Endothelial cell (in vitro differentiated cells): ENCODE results near the gene MYO3B. TPM values are rescaled to one million over a fixed set of nuclear protein-coding genes. Genes with fewer than 3 reads are reported as not detected.

Source experiments
- DNase-seq: peaks from one replicate; pipeline ENCODE4 v3.0.0; 2021; ENCODE audit warnings: low spot score
- H3K27ac Mint-ChIP-seq: one replicate; pipeline ENCODE4 v1.8.0; 2021; ENCODE audit warnings: mixed read lengths, inconsistent platforms; ENCODE audit not compliant: unreplicated experiment
- H3K27me3 Mint-ChIP-seq: one replicate; pipeline ENCODE4 v1.8.0; 2021; ENCODE audit warnings: mild to moderate bottlenecking, moderate library complexity, mixed read lengths, inconsistent platforms; ENCODE audit not compliant: unreplicated experiment
- H3K36me3 Mint-ChIP-seq: one replicate; pipeline ENCODE4 v1.8.0; 2021; ENCODE audit warnings: mild to moderate bottlenecking, low read depth, mixed read lengths, inconsistent platforms; ENCODE audit not compliant: unreplicated experiment
- H3K4me1 Mint-ChIP-seq: one replicate; pipeline ENCODE4 v1.8.0; 2021; ENCODE audit warnings: mild to moderate bottlenecking, mixed read lengths, inconsistent platforms; ENCODE audit not compliant: unreplicated experiment
- H3K4me3 Mint-ChIP-seq: one replicate; pipeline ENCODE4 v1.8.0; 2021; ENCODE audit warnings: mild to moderate bottlenecking, mixed read lengths, inconsistent platforms; ENCODE audit not compliant: unreplicated experiment
- H3K9me3 Mint-ChIP-seq: one replicate; pipeline ENCODE4 v1.8.0; 2021; ENCODE audit warnings: mixed read lengths, inconsistent platforms; ENCODE audit not compliant: unreplicated experiment
- total RNA-seq: library from RNA; stranded (reverse); fragmentation: NEBNext Ultra II Directional; extraction: Animal tissue kit (Norgen Biotek cat#: 25700); gene quantifications from one replicate; pipeline ENCODE4 v1.2.1, GENCODE V29; 2021; ENCODE audit not compliant: unreplicated experiment
- TF ChIP-seq, protein P1 (sequence below): fragments of 200-600 bp; sonication (generic); IDR thresholded peaks from one replicate; pipeline ENCODE4 v1.5.0; 2021; ENCODE audit warnings: antibody characterized with exemption; ENCODE audit not compliant: unreplicated experiment

Gene MYO3B
- total RNA-seq, 1 donor from 2014 or later = 1.3 TPM

DNA sequence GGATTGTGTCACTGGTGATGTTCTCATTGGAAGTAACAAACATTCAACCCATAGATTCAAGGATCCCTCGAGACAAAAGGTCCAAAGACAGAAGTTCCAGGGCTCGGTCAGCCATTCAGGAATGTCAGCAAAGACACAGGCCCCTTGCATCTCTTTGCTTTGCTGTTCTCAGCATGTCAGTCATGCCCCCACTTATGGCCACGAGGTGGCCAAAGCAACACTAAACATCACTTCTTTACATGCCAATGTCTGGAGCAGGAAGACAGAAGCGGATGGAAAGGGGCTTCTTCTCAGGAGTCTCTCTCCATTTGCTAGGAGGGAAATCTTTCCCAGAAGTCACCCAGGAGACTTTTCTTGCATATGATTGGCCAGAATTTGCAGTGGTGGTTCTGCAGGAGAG is 345.6 kb downstream of the MYO3B start:
- TF ChIP-seq, protein P1, sequence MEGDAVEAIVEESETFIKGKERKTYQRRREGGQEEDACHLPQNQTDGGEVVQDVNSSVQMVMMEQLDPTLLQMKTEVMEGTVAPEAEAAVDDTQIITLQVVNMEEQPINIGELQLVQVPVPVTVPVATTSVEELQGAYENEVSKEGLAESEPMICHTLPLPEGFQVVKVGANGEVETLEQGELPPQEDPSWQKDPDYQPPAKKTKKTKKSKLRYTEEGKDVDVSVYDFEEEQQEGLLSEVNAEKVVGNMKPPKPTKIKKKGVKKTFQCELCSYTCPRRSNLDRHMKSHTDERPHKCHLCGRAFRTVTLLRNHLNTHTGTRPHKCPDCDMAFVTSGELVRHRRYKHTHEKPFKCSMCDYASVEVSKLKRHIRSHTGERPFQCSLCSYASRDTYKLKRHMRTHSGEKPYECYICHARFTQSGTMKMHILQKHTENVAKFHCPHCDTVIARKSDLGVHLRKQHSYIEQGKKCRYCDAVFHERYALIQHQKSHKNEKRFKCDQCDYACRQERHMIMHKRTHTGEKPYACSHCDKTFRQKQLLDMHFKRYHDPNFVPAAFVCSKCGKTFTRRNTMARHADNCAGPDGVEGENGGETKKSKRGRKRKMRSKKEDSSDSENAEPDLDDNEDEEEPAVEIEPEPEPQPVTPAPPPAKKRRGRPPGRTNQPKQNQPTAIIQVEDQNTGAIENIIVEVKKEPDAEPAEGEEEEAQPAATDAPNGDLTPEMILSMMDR = no peak
- no peaks in the 10 kb centered on the region for H3K9me3 Mint-ChIP-seq
- H3K27me3 Mint-ChIP-seq = no peaks in the 10 kb centered on the region
- DNase-seq = no peak
- no peak overlapping the region for H3K4me3 Mint-ChIP-seq
- no peaks in the 10 kb centered on the region for H3K4me1 Mint-ChIP-seq
- no peak overlapping the region for H3K27ac Mint-ChIP-seq
- no peaks in the 10 kb centered on the region for H3K36me3 Mint-ChIP-seq

DNA sequence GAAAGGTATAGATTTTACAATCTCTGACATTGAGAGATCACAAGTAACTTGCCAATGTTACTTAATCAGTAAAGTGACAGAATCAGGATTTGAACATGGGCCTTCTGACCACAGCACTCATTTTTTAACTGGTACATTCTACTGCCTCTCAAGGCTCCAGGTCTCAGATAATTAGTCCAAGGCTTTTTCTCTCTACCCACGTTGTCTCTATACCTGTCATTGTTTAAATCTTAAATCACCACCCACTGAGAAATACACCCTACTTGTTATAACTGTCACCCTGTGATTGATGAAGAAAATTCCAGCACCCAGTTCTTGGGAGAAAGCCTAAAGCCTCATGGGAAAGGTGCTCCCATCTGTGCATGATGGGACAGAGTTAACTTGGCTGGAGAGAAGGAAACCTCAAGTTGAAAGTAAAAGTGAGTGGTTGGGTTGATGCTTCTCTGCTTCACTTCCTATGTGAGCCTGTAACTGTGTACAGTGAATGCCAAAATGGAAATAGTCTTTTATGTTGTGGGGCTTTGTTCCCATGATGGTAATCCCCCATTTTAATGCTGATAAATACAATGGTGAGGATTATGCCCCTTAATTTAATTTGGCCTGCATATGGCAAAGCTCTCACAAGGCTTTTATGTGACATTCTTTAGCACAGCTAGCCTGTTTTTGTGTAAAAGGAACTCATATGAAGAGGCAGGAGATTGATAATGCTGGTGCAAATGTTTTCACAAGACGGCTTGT is 347.1 kb downstream of the MYO3B start:
- Mint-ChIP-seq H3K9me3 (no peaks in the 10 kb centered on the region), H3K4me1 (peaks cover 2% of the 10 kb centered on the region), H3K36me3 (no peaks in the 10 kb centered on the region), H3K27me3 (no peaks in the 10 kb centered on the region), H3K27ac (no peak overlapping the region), H3K4me3 (no peak overlapping the region)
- TF ChIP-seq, protein P1 = no peak
- DNase-seq = no peak

DNA sequence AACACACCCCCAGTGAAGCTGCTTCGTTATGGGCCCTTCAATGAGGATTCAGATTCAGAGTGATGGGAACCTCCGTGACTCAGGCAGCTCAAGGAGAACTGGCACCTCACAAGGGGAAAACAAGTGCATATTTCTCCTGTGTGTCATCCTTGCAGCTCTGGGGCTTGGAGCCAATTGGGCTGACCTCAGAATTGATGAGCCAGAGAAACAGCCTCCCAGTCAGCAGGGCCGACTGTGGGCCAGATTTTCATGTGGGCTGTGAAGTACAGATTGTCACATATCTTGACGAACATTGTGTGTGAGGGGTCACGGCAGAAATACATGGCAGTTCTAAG is 347.6 kb downstream of the MYO3B start:
- no peaks in the 10 kb centered on the region for H3K36me3 Mint-ChIP-seq
- H3K4me3 Mint-ChIP-seq = no peak overlapping the region
- TF ChIP-seq, protein P1 = no peak
- no peaks in the 10 kb centered on the region for H3K9me3 Mint-ChIP-seq
- no peak for DNase-seq
- H3K4me1 Mint-ChIP-seq = peaks cover 8% of the 10 kb centered on the region
- no peaks in the 10 kb centered on the region for H3K27me3 Mint-ChIP-seq
- H3K27ac Mint-ChIP-seq = no peak overlapping the region

DNA sequence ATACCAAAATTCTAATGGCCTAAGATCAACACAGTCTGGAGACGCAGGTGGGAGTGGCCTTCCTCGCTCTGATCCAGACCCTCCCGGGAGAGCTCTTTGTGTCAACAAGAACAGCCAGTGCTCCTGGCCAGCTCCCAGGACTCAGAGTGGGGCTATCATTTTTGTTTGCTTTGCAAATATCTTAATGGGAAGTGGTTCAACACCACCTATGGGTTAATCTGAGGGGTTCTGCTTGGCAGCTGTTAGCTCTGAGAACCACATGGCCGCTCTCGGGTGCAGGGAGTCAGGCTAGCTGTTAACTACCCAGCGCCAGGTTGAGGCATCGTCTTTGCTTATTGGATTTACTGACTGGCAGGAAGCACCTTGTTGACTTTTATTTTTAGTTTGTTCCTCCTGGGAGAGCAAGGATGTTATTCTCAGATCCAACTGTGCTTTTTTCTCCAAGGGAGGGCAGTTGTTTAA is 352.4 kb downstream of the MYO3B start:
- no peak for DNase-seq
- TF ChIP-seq, protein P1 = no peak
- no peak overlapping the region for H3K27ac Mint-ChIP-seq
- no peaks in the 10 kb centered on the region for H3K27me3 Mint-ChIP-seq
- H3K4me3 Mint-ChIP-seq = no peak overlapping the region
- no peaks in the 10 kb centered on the region for H3K36me3 Mint-ChIP-seq
- no peaks in the 10 kb centered on the region for H3K9me3 Mint-ChIP-seq
- peaks cover 9% of the 10 kb centered on the region for H3K4me1 Mint-ChIP-seq

DNA sequence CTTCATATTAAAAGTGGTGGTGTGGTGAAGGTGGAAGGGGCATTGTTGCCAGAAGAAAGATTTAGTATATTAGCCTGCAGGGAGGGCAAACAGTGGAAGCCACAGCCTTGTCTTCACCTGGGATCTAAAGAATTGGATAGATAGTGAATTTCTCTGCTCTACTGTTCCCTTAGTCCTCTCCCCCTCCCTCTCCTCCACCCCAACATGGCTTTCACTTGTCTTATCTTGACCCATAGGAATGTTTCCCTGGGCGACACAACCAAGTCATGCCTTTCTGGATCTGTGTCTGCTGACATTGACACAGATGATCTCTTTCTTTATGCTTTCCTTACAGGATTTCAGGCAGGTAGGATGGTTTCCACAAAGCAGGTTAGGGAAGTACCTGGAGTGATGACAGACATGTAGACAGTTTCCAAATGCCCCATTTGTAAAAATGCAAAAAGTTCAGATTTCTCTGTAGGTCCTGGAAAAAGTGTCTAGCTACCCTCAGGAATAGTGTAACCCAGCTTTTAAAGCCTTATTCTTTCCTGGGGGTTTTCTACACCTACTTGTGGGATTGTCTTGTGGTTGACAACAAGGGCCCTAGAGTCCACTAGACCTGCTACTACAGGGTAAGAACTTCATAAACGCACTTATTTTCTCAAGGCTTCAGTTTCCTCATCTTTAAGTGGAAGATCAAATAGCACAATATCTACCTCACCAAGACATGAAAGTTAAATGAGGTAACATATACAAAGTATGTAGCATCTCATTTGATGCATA is 353.0 kb downstream of the MYO3B start:
- no peak for DNase-seq
- TF ChIP-seq, protein P1 = no peak
- Mint-ChIP-seq H3K27me3 (no peaks in the 10 kb centered on the region), H3K4me3 (no peak overlapping the region), H3K9me3 (no peaks in the 10 kb centered on the region), H3K4me1 (peaks cover 9% of the 10 kb centered on the region), H3K36me3 (no peaks in the 10 kb centered on the region), H3K27ac (no peak overlapping the region)
